ENCODE results near the gene ARID4B.
A peak's percentile ranks its signal among the peaks of the same experiment; 100 is the strongest.

Gene ARID4B

DNA sequence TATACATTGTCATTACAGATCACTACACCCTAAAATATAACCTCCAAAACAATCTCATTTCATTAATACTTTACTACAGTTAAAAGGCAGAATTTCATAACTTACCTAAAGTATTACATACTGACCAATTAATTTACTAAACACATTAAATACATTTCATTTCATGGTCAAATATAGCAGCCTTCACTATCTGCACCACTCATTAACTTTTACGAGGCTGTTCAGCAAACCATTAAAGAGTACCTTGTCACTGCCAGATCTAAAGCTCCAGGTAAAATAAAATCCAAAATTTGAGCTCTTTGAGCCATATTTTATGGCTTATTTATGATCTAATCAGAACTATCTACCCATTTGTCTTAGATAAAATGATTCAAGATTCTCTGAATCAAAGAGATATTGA is 100.6 kb downstream of the ARID4B start (continued):
- TF ChIP-seq, protein P1, sequence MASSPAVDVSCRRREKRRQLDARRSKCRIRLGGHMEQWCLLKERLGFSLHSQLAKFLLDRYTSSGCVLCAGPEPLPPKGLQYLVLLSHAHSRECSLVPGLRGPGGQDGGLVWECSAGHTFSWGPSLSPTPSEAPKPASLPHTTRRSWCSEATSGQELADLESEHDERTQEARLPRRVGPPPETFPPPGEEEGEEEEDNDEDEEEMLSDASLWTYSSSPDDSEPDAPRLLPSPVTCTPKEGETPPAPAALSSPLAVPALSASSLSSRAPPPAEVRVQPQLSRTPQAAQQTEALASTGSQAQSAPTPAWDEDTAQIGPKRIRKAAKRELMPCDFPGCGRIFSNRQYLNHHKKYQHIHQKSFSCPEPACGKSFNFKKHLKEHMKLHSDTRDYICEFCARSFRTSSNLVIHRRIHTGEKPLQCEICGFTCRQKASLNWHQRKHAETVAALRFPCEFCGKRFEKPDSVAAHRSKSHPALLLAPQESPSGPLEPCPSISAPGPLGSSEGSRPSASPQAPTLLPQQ (tag by site-specific recombination; IDR thresholded peaks at IDR 0.05) = no peak

DNA sequence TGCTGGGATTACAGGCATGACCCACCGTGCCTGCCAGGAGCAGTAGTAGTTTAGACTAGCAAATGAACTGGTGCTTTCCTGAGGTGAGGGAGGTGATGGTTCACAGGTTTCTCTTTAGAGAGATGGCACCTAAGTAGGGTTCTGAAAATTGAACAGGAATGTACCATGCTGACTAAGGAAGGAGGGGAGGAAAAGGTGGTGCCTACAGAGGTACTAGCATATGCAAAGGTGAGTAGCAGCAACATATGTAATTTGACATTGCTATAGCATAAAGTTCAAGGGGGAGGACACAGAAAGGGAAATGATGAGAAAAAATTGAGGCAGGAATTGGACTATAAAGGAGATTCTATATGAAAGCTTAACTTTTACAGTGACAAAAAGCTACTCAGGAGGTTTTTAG is 101.0 kb downstream of the ARID4B start:
- no peak for TF ChIP-seq ZNF610 (tag by site-specific recombination; IDR thresholded peaks at IDR 0.05; ENCODE audit: borderline replicate concordance)
- TF ChIP-seq, protein P2, sequence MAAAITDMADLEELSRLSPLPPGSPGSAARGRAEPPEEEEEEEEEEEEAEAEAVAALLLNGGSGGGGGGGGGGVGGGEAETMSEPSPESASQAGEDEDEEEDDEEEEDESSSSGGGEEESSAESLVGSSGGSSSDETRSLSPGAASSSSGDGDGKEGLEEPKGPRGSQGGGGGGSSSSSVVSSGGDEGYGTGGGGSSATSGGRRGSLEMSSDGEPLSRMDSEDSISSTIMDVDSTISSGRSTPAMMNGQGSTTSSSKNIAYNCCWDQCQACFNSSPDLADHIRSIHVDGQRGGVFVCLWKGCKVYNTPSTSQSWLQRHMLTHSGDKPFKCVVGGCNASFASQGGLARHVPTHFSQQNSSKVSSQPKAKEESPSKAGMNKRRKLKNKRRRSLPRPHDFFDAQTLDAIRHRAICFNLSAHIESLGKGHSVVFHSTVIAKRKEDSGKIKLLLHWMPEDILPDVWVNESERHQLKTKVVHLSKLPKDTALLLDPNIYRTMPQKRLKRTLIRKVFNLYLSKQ (tag by site-specific recombination; IDR thresholded peaks at IDR 0.05; ENCODE audit: borderline replicate concordance) = no peak
- no peak for TF ChIP-seq ZNF843 (tag by site-specific recombination; IDR thresholded peaks at IDR 0.05)
- no peak for TF ChIP-seq ZNF202 (tag by site-specific recombination; IDR thresholded peaks at IDR 0.05; ENCODE audit: borderline replicate concordance)
- TF ChIP-seq, protein P3, sequence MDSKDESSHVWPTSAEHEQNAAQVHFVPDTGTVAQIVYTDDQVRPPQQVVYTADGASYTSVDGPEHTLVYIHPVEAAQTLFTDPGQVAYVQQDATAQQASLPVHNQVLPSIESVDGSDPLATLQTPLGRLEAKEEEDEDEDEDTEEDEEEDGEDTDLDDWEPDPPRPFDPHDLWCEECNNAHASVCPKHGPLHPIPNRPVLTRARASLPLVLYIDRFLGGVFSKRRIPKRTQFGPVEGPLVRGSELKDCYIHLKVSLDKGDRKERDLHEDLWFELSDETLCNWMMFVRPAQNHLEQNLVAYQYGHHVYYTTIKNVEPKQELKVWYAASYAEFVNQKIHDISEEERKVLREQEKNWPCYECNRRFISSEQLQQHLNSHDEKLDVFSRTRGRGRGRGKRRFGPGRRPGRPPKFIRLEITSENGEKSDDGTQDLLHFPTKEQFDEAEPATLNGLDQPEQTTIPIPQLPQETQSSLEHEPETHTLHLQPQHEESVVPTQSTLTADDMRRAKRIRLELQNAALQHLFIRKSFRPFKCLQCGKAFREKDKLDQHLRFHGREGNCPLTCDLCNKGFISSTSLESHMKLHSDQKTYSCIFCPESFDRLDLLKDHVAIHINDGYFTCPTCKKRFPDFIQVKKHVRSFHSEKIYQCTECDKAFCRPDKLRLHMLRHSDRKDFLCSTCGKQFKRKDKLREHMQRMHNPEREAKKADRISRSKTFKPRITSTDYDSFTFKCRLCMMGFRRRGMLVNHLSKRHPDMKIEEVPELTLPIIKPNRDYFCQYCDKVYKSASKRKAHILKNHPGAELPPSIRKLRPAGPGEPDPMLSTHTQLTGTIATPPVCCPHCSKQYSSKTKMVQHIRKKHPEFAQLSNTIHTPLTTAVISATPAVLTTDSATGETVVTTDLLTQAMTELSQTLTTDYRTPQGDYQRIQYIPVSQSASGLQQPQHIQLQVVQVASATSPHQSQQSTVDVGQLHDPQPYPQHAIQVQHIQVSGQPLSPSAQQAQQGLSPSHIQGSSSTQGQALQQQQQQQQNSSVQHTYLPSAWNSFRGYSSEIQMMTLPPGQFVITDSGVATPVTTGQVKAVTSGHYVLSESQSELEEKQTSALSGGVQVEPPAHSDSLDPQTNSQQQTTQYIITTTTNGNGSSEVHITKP (tag by site-specific recombination; IDR thresholded peaks at IDR 0.05) = peak; percentile 81
- Histone ChIP-seq H3K36me3 (ENCODE audit: control insufficient read depth in 2 of 2, insufficient read depth in 1 of 2, low read length in 2 of 2) (peaks cover 47 to 57% of the 10 kb centered on the region in 2 experiments), H3K4me3 (ENCODE audit: low read depth, low read length) (no peak overlapping the region)

DNA sequence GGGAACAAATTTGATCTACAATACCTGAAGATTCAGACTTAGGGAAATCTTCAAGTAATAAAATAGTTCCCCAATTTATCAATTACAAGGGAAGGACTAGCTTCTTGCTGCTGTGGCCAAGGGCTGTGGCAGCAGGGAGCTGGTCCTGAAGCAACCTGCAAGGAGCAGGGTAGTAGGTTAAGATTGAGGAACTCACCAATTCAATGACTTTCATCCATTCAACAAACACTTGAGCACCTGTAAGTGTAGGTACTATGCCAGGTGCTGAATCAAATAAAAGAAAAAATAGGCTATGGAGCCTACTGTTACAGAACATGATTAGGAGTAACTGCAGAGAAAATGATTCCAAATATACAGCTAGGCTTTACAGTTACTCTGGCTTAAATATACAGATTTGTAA is 102.7 kb downstream of the ARID4B start:
- no peak overlapping the region for H3K4me3 ChIP-seq (ENCODE audit: low read depth, low read length)
- H3K27ac ChIP-seq (ENCODE audit: extremely low read depth, low read depth, low read length) = no peak overlapping the region
- H3K4me1 ChIP-seq (ENCODE audit: control insufficient read depth, insufficient read depth, low read length) = no peaks in the 10 kb centered on the region
- CTCF ChIA-PET = interaction anchor here (0.7 to 1.8 kb wide), 5 partner anchors 28 to 724 kb away, joined by 3 to 6 read pairs (median 3); partner anchors contain the start of gene B3GALNT2
- no peaks in the 10 kb centered on the region for H3K9me3 ChIP-seq (ENCODE audit: control insufficient read depth, insufficient read depth, low read depth, low read length)
- POLR2A ChIA-PET = interaction anchor here (0.6 to 1.4 kb wide), 3 partner anchors 9 to 104 kb away, joined by 3 to 14 read pairs (median 4); partner anchors contain the start of gene GGPS1
- TF ChIP-seq ZFHX2 (tag by site-specific recombination; conservative IDR thresholded peaks at IDR 0.05) (no peak), ZBTB21 (tag by site-specific recombination; IDR thresholded peaks at IDR 0.05) (no peak), SCRT2 (tag by site-specific recombination; IDR thresholded peaks at IDR 0.05) (0 out of 2 replicates have a peak, but pooled peaks have one; percentile 17)
- H3K36me3 ChIP-seq (ENCODE audit: control insufficient read depth in 2 of 2, insufficient read depth in 1 of 2, low read length in 2 of 2) = peaks cover 54 to 63% of the 10 kb centered on the region in 2 experiments

More for the DNA sequence above, 101.0 kb downstream of the ARID4B start:
- H3K9me3 ChIP-seq (ENCODE audit: control insufficient read depth, insufficient read depth, low read depth, low read length) = no peaks in the 10 kb centered on the region
- no peaks in the 10 kb centered on the region for H3K4me1 ChIP-seq (ENCODE audit: control insufficient read depth, insufficient read depth, low read length)
- POLR2A ChIA-PET = interaction anchor here (1.4 kb wide), 1 partner anchor 102 kb away, joined by 4 read pairs; the partner anchor contains the start of gene GGPS1
- CTCF ChIA-PET = interaction anchor here (0.7 to 1.2 kb wide), 2 partner anchors 25 to 1132 kb away, joined by 3 to 6 read pairs; no protein-coding TSS in a partner anchor
- no peak overlapping the region for H3K27ac ChIP-seq (ENCODE audit: extremely low read depth, low read depth, low read length)

DNA sequence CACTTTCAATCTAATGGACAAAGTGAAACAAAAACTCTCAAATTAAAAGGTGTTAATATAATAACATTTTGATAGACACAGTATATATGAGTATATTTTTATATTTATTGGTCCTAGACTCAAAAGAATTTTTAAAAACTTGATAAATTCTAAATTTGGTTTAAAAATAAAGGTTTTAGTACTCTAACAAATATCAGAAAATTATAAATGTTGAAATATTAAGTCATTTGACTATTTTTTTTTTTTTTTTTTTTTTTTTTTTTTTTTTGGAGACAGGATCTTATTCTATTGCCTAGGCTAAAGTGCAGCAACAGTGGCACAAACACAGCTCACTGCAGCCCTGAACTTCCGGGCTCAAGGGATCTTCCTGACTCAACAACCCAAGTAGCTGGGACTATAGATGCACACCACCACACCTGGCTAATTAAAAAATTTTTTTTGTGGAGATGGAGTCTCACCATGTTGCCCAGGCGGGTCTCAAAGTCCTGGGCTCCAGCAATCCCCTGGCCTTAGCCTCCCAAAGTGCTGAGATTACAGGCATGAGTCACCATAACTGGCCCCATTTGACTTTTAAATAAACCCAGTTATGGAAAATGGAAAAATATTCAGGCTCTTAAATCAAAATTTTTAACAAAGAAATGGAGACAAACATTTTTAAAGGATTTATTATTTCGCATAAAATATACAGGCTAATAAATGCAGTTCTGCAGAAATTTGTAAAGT is 106.2 kb downstream of the ARID4B start:
- H3K36me3 ChIP-seq (ENCODE audit: control insufficient read depth in 2 of 2, insufficient read depth in 1 of 2, low read length in 2 of 2) = peaks cover 35 to 62% of the 10 kb centered on the region in 2 experiments
- H3K27ac ChIP-seq (ENCODE audit: extremely low read depth, low read depth, low read length) = no peak overlapping the region
- POLR2A ChIA-PET = no interaction called here
- CTCF ChIA-PET = interaction anchor here (0.6 to 1.2 kb wide), 3 partner anchors 14 to 213 kb away, joined by 3 to 7 read pairs (median 3); no protein-coding TSS in a partner anchor
- H3K4me3 ChIP-seq (ENCODE audit: low read depth, low read length) = no peak overlapping the region
- no peaks in the 10 kb centered on the region for H3K4me1 ChIP-seq (ENCODE audit: control insufficient read depth, insufficient read depth, low read length)
- no peaks in the 10 kb centered on the region for H3K9me3 ChIP-seq (ENCODE audit: control insufficient read depth, insufficient read depth, low read depth, low read length)
- no peak for TF ChIP-seq ZNF146 (tag by site-specific recombination; IDR thresholded peaks at IDR 0.05)
- TF ChIP-seq, protein P4, sequence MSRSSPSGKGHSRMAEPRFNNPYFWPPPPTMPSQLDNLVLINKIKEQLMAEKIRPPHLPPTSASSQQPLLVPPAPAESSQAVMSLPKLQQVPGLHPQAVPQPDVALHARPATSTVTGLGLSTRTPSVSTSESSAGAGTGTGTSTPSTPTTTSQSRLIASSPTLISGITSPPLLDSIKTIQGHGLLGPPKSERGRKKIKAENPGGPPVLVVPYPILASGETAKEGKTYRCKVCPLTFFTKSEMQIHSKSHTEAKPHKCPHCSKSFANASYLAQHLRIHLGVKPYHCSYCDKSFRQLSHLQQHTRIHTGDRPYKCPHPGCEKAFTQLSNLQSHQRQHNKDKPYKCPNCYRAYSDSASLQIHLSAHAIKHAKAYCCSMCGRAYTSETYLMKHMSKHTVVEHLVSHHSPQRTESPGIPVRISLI (tag by site-specific recombination; IDR thresholded peaks at IDR 0.05) = peak; percentile 90
